ENCODE results near the gene MCIDAS.

- TF ChIP-seq CTCF (IDR thresholded peaks at IDR 0.05; ENCODE audit: low read length) (no peak), EZH2 (IDR thresholded peaks at IDR 0.05; ENCODE audit: borderline replicate concordance, low read length) (no peak)
Measured at GRCh38 chr5:55172937-55173686, 54.0 kb downstream of the MCIDAS start, which contains the start of gene CDC20B.

All from OCI-LY1 (cell line).